SK-N-DZ (cell line): ENCODE measurements around the gene ARSI. TPM values are rescaled to one million over a fixed set of nuclear protein-coding genes. Genes with fewer than 3 reads are reported as not detected.

Source experiments
- DNase-seq: peaks from one replicate; pipeline ENCODE4 v3.0.0-alpha.2; 2015; ENCODE audit warnings: low spot score
- polyA plus RNA-seq, 2 experiments: library from polyadenylated mRNA; depleted of rRNA; stranded (reverse); fragments of >200 nt; gene quantifications; 2 replicates each; pipeline ENCODE4 v1.2.3, GENCODE V29; 2014

ARSI gene
- 2.3 and 3.3 TPM in 2 replicates for polyA plus RNA-seq (2014; cell fraction: cytosol; rRNA removed)
- 0.39 and 1.2 TPM in 2 replicates for polyA plus RNA-seq (2014; cell fraction: nucleus; rRNA removed)

DNA sequence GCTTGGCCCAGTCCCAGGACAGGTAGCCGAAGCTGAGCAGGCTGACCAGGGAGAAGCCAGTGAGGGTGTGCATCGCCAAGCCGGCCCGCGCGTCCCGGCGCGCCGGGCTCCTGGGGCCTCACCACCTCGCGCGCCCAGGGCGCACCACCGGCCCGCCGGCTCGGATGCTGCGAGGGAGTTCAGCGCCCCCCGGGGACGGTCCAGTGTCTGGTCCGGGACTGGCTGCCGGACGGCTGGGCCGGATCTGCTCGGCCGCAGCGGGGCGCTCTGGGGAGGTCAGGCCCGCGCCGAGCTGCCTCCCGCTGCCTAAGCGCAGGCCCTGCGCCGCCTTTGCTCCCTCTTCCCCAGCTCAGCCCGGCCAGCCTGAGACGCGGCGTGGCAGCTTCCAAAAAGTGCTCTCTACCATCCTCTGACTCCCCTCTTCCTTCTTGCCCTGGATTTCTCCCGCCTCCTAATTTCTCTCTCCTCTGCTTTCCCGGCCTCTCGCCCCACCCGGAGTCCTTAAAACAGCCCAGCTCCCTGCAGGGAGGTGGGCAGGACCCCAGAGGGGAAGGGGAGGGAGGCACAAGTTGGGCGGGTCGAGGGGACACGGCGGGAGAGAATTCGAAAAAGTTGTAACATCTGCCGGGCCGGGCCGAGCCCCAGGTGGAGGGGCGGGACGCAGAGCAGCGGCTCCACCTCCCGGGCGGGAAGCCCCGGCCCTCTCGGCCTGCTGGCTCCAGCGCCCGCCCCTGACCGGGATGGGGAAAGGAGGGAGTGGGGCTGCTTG, at the start of gene ARSI:
Gene ARSI (minus strand): TSS at position 605 of the 769 bp plus-strand sequence. CDS start 532 bp downstream, at position 73.
- DNase-seq, result no peak

DNA sequence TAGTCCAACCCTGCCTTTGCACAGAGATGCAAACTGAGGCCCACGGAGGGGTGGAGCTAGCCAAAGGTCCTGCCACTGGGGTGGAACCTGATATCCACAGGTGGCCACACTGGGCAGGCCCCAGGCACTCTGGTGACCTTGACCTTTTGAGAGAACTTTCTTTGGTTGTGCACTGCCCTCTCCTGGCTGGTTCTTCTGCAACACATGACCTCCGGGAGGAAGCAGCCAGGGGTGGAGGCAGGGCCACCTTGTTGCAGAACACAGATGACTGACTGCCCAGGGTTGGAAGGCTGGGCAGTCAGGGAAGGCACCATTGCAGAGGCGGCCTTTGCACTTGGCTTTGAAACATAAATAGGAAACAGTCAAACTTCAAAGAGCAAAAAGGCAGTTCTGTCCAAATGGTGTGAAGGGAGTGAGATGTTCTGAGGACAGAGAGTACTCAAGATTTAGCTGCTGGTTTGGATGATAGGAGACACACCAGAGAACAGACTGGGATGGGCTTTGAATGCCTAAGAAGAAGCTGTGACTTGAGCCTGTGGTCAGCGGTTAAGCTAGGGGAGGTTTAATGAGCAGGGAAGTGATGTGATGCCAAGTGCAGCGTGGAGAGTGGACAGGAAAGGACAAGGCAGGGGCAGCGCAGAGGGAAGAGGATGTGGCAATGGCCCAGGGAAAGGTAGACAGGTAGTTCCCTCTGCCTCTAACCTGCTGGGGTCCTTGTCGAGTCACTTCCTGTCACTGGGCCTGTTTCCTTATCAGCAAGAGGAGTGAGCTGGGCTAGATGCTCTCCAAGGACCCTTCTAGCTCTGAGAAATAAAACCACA, 48.0 kb upstream of the ARSI start:
- DNase-seq, result peak; percentile 85

DNA sequence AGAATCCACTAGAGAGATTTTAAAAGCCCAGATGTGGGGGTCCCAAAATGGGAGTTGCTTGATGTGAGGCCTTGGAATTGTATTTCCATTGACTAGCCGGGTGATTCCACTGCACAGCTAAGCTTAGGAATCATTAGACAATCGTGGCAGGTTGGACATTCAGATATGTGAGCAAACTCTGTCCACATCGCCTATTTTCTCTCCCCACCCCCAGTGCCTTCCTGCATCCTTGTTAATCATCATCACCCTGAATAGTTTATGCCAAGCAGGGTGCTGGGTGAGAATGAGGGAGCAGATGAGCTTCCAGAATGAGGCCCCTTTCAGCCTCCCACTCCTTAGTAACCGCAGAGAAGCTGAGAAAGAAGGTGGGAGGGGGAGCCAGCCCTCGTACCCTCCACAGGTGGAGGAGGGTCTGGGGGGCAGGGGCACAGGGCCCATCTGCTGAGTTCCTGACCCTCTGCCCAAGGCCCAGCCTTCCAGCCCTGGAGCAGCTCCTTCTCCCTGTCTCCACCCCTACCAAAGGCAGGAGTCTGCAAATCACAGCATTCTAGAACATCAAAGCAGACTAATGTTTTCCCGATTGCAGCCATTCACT, 47.1 kb upstream of the ARSI start:
- DNase-seq, result no peak

DNA sequence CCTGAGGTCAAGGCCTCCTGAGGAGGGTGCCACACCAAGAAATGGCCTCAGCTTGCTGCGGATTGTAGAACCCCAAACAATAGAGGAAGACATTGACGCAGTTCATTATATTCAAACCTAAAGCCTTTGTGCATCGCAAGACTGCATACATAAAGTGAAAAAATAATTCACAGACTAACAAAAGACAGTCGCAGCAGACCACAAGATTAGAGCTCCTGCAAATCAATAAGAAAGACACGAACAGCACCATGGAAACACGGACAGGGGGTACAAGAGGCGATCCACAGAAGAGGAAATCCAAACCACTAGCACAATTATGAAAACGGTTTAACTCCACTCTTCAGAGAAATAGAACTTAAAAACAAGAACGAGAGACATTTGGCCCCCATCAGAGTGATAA, 44.7 kb upstream of the ARSI start:
- DNase-seq, result no peak

DNA sequence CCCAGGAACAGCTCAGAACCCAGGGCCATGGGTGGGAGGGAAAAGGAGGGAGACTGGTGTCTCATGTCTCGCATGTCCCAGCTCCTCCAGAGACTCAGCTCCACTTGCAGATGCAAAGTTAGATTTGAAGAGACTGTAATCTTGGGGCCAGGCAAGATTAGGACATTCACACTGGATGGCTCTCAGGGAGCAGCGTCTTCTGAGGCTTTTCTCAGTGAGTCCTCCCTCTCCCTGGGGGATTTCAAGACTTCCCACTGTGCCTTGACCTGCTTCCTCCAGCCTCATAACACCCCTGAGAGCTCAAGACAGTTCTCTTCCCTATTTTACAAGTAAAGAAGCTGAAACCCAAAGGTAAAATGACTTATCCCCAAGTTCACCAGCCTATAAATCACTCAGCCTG, 44.3 kb upstream of the ARSI start:
- DNase-seq, result no peak

DNA sequence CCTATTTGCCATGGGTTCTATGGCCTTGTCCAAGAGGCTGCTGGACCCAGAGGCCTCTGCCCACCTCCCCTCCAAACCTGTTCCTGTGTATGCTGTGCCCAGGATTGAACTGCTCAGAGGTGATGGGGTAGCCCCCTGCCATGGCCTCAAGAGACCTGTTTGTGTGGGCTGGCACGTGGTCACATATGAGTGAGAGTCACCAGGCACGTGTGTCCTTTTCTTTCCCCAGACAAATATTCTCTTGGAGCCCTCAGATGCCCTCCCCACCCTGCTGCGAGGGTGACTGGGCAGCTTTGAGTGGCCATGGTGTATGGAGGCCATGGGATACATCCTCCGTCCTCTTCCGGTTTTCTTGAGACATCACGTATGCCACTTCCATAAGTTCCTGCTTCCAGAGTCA, 43.9 kb upstream of the ARSI start:
- no peak for DNase-seq

DNA sequence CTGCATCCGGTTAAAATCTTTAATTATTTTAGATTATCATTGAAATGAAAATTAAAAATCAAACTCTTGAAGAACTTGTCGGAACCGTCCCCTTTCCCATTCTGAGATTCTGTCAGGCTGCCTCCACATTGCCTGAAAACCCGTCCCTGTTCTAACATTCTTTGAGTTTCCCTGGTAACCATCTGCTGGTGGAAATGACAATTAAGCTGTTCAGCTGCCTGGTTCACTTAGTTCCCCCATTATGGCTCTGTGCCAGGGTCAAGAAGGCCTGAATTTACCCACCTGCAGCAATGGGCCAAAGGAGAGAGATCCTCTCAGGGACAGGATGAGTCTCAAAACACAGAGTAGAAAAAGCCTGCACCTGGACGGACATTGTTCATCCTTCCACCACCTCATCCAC, 43.0 kb upstream of the ARSI start:
- DNase-seq, result peak; percentile 52

DNA sequence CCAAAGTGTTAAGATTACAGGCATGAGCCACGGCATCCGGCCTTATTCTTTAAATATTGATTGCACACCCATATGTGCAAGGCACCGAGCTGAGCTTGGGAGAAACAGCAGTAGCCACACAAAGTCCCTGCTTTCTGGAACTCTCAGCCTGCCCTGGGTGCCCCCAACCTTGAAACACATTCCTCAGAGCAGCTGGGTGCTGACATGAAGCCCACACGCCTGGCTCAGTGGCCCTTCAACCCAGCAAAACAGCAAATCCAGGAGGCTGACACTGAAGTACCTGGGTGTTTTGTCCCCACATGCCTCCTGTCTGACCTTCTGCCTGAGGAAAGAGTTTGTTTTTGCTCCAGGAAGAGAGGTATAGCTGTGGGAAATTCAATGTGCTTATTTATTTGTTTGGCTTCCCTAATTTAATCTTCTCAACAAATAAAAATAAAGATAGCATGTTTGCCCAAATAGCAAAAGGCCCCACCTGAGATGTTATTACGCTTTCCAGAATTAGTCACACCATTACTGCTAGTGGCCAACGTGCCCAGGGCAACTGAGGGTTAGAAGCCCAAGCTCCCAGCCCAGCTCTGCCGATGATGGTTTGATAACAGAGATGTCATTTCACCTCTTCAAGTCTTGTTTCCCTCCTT, 41.4 kb upstream of the ARSI start:
- no peak for DNase-seq

DNA sequence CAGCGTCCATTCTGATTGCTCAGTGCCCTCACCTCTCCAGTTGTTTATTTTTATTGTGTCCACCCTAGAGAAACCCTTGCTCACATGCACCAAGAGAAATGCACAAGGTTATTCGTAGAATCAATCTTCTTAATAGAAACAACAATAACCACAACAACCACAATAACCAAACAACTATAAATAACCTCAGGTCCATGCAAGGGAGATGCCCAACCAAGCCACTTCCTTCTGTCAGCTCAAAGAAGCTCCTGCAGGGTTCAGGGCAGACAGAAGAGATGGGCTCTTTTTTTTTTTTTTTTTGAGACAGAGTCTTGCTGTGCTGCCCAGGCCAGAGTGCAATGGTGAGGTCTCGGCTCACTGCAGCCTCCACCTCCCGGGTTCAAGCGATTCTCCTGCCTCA, 39.9 kb upstream of the ARSI start:
- no peak for DNase-seq

DNA sequence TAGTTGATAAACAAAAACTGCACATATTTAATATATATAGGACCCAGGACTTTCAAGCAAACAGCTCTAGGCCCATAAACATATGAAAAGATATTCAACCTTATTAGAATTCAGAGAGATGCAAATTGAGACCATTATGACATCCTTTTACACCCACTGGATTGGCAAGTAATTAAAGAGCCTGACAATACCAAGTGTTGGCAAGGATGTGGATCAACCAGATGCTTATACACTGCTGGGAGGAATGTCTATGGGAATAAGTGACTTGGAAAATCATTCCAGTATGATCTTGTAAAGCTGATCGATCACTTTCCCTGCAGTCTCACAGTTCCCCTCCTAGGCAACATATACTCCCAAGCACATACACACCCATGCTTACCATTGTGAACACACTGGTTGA, 39.3 kb upstream of the ARSI start:
- DNase-seq, result no peak

DNA sequence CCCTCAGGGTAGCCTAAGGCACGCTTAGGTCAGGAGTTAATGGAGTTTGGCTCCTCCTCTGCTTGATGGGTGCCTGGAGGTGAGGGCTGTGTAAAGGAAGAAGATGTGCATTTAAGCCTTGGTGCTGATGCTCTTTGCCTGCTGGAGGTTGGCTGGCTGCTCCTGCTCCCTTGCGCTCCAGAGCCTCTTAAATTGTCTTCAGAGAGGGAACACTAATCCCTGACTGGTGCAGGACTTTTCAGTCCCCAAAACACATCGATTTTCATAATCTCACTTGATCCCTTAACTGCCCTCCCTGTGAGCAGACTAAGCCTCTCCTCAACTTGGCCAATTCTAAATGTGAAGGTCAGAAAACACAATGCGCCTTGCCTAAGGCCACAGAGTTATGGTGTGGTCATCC, 38.6 kb upstream of the ARSI start:
- DNase-seq, result no peak

DNA sequence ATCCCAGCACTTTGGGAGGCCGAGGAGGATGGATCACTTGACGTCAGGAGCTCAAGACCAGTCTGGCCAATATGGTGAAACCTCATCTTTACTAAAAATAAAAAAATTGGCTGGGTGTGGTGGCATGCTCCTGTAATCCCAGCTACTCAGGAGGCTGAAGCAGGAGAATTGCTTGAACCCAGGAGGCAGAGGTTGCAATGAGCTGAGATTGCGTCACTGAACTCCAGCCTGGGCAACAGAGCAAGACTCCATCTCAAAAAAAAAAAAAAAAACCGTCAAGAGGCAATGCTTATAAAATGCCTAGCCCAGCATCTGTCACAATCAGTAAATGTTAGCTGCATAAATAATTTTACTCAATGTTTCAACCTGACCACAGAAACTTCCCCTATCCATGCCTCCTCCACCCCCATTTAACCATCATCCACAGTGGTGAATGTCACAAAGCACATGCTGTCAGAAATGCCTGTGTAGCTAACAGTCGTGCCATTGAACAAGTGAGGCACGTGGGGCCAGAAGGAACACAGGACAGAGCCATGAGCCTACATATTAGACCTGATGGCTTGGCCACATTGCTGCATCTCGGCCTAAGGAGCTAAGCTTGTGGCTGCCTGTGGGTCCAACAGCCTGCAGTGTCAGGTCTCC, 38.0 kb upstream of the ARSI start:
- no peak for DNase-seq

DNA sequence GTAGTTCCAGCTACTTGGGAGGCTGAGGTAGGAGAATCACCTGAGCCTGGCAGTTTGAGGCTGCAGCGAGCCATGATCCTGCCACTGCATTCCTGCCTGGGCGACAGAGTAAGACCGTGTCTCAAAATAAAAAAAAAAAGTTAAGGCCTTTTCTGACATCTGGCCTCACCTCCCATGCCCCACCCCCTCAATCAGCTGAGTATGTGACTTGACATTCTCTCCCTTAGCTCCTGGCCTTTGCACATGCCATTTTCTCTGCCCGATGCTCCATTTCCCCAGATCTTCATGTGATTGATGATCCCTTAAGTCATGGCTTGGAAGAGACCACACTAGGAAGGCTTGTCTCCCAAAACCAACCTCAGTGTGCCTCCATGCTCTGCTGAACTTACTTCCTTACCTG, 37.1 kb upstream of the ARSI start:
- no peak for DNase-seq

DNA sequence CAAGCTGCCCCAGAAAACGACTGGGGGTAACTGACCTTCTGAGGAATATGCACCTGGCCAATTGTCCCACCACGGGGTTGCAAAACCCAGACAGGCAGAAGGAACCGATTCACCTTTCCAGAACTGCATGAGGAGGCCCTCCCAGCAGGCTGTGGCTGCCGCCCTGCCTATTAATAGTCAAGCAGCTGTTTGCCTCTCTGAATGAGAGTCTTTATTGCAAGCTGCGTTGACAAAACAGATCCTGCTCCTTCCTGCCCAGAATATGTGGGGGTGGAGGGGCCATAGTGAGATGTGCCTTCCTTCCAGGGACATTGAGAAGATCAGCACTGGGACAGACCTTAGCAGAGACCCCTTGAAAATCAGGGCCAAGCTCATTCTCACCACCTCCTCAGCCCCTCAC, 36.5 kb upstream of the ARSI start:
- DNase-seq, result no peak

DNA sequence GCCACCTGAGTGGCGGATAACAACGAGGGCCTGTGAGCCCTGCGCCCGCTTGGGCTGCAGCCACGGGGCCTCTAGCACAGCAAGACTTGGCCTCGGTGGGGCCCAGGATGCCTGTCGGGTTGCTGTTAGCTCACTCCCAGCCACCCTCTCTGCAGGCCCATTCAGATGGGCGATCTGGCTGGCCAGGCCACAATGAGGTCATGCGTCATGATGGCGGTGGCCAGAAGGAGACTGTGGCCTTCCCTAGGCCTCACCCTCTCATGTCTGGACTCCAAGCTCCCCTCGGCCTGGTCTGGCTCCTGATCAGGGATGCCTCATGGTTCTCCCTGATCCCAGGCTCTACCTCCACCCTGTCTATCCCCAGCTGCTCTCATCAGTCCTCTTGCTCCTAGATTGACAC, 35.8 kb upstream of the ARSI start:
- DNase-seq, result no peak

DNA sequence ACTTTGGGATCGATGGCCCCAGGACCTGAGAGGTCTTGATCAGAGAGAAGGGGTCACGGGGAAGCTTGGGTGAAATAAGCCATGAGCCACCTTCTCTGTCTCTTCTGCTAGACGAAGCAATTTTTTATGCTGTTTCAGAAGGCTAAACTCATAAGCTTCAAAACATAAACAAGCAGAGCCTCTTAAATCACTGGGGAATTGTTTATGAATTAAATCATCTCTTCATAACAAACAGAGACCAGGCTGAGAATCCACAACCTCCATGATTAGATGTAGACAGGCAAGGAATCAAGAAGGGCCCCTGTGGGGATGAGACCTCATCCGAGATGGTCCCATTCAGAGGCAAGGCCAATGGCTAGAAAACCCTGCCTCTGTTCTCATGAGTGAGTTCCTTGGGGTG, 33.1 kb upstream of the ARSI start:
- no peak for DNase-seq

DNA sequence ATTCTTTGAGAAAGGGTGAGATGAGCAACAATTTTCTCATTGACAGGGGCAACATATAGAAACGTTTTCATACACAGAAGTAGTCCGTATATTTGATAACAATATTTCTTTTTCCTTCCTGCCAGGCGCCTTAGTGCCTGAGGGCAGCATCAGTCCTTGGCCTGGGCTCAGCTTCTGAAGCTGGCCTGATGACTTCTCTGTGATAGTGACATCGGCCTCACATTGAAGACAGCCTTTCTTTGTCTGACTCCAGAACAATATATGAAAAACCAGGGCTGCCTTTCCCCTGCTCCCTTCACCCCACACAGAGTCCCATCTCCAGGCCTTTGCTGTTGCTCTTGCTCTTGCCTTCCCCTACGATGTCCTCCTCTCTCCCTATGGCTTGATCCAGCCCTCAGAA, 30.7 kb upstream of the ARSI start:
- no peak for DNase-seq

DNA sequence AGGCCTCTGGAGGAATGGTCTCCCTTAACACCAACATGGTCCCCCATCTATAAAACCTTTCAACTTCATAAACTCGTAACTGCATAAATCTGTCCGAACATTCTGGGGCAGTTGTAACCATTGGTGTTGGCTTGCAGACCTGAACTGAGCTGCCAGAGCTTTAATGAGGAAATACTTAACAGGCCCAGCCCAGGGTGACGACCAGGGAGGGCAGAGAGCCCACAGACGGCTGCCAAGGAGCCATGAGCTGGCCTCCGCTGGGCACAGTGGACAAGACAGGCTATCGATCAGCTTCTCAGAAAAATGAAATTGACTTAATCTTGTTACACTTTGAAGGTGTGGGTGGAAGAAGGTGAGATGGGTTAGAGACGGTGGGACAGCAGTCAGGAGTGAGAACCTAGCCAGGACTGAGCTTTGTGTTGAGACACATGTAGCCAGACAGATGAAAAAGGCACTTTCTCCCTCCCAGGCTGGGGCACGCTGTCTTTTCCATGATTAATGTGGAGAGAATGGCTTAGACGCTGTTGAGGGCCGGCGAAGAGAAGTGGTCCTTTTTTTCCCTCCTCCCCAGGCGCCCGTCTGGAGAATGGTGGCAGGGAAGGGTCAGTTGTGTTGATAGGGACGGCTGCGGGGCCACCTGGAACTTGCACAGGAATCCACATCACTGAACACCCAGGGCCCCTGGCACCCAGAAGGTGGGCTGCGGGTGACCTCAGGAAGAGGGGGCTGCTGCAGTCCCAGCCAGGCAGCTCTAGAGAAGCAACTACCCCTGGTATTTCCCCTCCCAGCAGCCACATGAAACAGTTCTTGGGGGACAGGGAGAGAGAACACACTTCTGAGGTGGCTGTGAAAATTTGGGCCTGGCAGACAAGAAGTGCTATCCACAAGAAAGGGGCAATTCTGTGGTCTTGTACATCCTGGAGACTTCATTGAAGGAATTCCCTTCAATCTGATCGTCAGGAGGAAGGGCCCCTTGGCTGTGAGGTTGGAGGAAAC, 27.5 kb upstream of the ARSI start:
- no peak for DNase-seq

DNA sequence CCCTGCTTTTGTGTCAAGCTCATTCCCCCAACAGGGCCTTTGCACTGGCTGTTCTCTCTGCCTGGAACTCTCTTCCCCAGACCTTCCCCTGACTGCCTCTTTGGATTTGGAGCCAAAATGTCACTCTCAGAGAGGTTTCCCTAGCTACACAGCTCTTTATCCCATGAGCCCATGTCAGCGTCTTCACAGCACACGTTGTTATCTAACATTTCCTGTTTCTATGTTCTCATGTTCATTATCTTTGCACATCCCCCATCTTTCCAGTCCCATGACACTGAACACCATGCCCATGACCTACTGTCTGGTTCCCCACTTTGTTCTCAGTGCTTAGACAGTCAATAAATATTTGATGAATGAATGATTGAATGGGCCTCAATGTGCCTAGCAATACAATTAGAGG, 26.3 kb upstream of the ARSI start:
- no peak for DNase-seq

DNA sequence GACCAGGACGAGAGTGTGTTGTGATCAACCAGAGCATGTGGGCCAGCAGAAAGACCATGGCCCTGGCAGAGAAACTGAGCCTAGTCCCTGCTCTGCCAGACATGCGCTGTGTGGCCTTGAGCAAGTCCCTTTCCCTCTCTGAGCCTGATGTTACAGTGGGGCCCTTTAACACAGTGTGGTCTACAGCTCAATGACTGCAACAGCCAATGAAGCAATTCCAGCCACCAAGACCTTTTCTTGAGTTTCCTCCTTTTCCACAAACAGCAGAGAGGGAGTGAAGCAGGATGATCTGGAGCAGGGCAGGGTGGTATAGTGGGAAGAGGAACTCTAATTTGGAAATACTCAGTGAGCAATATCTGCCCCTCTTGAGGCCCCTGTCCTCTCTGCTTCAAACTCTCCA, 25.8 kb upstream of the ARSI start:
- DNase-seq, result no peak
